ENCODE measurements around the gene ATP8B4.

DNA sequence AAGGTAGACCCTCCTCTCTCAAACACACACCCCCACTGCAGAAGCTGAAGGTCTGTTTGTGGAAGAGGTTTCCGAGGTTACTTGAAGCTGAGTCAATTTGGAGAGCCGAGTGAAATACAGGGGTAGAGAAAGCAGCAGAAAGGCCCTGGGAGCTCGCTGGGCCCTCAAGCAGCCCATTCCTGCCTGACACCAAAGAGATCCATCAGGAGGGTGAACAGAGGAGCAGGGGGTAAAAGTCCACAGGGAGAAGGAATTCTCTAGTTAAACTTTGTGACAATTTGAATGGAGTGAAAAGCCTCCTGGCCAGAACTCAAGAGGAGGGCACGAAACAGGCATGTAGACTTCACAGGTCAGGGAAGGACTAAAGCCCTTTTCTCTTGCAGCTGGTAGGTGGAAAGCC lies 49.3 kb upstream of the ATP8B4 start:
- no peak for TF ChIP-seq POLR2A (IDR thresholded peaks at IDR 0.05)
- TF ChIP-seq, protein P1, sequence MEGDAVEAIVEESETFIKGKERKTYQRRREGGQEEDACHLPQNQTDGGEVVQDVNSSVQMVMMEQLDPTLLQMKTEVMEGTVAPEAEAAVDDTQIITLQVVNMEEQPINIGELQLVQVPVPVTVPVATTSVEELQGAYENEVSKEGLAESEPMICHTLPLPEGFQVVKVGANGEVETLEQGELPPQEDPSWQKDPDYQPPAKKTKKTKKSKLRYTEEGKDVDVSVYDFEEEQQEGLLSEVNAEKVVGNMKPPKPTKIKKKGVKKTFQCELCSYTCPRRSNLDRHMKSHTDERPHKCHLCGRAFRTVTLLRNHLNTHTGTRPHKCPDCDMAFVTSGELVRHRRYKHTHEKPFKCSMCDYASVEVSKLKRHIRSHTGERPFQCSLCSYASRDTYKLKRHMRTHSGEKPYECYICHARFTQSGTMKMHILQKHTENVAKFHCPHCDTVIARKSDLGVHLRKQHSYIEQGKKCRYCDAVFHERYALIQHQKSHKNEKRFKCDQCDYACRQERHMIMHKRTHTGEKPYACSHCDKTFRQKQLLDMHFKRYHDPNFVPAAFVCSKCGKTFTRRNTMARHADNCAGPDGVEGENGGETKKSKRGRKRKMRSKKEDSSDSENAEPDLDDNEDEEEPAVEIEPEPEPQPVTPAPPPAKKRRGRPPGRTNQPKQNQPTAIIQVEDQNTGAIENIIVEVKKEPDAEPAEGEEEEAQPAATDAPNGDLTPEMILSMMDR (IDR thresholded peaks at IDR 0.05): no peak

All from testis (tissue), 2 donors.